ENCODE data around the gene ASS1.

DNA sequence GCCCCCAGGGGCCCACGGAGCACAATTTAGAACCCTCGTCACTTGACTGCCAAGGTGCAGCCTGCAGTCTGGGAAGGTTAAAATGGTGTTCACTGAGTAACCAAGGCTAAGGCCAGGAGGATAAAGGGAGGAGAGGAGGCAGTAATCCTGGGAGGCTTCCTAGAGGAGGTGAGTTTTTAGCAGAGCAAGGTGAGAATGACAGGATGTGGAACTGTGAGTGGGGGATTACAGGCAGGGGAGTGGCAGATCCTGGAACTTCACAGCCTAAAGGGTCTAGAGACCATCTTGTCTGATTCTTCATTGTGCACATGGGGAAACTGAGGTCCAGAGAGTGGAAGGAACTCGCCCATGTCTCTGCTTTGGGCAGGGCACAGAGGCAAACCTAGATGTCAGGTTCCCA is 42.5 kb upstream of the ASS1 start:
- TF ChIP-seq, protein P1, sequence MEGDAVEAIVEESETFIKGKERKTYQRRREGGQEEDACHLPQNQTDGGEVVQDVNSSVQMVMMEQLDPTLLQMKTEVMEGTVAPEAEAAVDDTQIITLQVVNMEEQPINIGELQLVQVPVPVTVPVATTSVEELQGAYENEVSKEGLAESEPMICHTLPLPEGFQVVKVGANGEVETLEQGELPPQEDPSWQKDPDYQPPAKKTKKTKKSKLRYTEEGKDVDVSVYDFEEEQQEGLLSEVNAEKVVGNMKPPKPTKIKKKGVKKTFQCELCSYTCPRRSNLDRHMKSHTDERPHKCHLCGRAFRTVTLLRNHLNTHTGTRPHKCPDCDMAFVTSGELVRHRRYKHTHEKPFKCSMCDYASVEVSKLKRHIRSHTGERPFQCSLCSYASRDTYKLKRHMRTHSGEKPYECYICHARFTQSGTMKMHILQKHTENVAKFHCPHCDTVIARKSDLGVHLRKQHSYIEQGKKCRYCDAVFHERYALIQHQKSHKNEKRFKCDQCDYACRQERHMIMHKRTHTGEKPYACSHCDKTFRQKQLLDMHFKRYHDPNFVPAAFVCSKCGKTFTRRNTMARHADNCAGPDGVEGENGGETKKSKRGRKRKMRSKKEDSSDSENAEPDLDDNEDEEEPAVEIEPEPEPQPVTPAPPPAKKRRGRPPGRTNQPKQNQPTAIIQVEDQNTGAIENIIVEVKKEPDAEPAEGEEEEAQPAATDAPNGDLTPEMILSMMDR (CRISPR knock-in tag; IDR thresholded peaks at IDR 0.05), result no peak
- TF ChIP-seq, protein P2, sequence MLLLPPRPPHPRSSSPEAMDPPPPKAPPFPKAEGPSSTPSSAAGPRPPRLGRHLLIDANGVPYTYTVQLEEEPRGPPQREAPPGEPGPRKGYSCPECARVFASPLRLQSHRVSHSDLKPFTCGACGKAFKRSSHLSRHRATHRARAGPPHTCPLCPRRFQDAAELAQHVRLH (CRISPR knock-in tag; IDR thresholded peaks at IDR 0.05; ENCODE audit: borderline replicate concordance, low read depth), result no peak
- no peak for TF ChIP-seq ZMYM4 (CRISPR knock-in tag; IDR thresholded peaks at IDR 0.05)
- TF ChIP-seq ZNF776 (CRISPR knock-in tag; IDR thresholded peaks at IDR 0.05), result no peak
- TF ChIP-seq TBP (CRISPR knock-in tag; IDR thresholded peaks at IDR 0.05), result no peak
- no peak for TF ChIP-seq HMG20A (CRISPR knock-in tag; IDR thresholded peaks at IDR 0.05; ENCODE audit: borderline replicate concordance)

Data from HepG2 (cell line).